ENCODE measurements around the gene PBX3. TPM values are rescaled to one million over a fixed set of nuclear protein-coding genes. Genes with fewer than 3 reads are reported as not detected.

Gene PBX3
- total and polyA plus RNA-seq, 4 donors = 7.3 to 18.9 (median 11.1) TPM

DNA sequence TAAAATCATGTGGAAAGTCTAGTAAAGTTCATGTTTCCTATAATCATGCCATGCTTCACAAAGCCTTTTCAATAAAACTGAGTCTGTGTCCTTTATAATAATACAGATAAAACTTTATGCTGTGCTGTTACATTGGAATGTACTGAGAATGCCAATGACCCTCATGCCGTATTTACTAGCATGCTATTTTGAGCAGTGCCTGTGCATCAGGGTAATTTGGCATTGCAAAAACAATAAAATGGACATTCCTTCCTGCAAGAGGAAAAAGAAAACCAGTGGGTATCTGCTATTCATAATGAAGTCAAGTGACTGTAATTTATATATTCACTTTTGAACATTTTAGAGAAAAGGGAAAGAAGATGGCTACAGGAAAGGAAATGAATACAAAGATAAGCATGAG, 159.0 kb downstream of the PBX3 start:
- TF ChIP-seq NR2F2 (IDR thresholded peaks at IDR 0.05) (no peak), GABPA (IDR thresholded peaks at IDR 0.05 in 1 of 2, conservative IDR thresholded peaks at IDR 0.05 in 1 of 2) (no peak)
- TF ChIP-seq, protein P1, sequence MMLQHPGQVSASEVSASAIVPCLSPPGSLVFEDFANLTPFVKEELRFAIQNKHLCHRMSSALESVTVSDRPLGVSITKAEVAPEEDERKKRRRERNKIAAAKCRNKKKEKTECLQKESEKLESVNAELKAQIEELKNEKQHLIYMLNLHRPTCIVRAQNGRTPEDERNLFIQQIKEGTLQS (IDR thresholded peaks at IDR 0.05) = no peak
- TF ChIP-seq, protein P2, sequence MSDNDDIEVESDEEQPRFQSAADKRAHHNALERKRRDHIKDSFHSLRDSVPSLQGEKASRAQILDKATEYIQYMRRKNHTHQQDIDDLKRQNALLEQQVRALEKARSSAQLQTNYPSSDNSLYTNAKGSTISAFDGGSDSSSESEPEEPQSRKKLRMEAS (IDR thresholded peaks at IDR 0.05) = no peak
- Histone ChIP-seq H3K9me3 (ENCODE audit: control insufficient read depth in 4 of 4, low read length in 3 of 4) (no peaks in the 10 kb centered on the region), H3K9ac (ENCODE audit: low read depth in 1 of 2, low read length in 2 of 2) (no peak overlapping the region), H3K36me3 (ENCODE audit: control insufficient read depth in 4 of 4, insufficient read depth in 3 of 4, low read depth in 1 of 4, low read length in 3 of 4) (no peaks in the 10 kb centered on the region), H3K4me3 (ENCODE audit: low read depth in 1 of 3, low read length in 3 of 3) (no peak overlapping the region), H3K27me3 (ENCODE audit: control insufficient read depth in 4 of 4, insufficient read depth in 4 of 4, low read length in 3 of 4) (no peaks in the 10 kb centered on the region), H3K27ac (ENCODE audit: low read depth in 1 of 2, low read length in 2 of 2) (no peak overlapping the region), H3K4me1 (ENCODE audit: control insufficient read depth in 4 of 4, insufficient read depth in 4 of 4, low read length in 3 of 4) (no peaks in the 10 kb centered on the region)
- WGBS = 73% methylated on average over 1 of the region's 1 CpG
- no peak for DNase-seq (ENCODE audit: low spot score)

DNA sequence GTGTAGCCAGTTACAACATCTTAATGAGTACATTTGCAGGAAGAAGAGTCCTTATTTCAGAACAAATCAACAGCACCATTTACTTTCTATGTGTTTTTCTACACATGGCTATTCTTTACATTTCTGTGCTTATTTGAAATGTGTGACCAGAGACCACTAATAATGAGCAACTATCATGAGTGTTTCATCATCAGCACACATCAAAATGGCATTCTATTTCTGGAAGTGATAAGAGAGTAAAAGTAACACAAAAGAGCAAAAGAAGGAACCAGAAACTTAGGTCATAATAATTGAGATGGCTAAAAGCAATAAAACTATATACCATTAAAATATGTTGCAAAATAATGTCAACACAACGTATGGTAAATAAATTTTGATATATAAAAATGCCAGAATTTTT, 159.7 kb downstream of the PBX3 start:
- TF ChIP-seq, protein P1 (IDR thresholded peaks at IDR 0.05) = no peak
- no peak for TF ChIP-seq TAF1 (conservative IDR thresholded peaks at IDR 0.05)
- TF ChIP-seq FOXA2 (IDR thresholded peaks at IDR 0.05) = no peak
- TF ChIP-seq, protein P3, sequence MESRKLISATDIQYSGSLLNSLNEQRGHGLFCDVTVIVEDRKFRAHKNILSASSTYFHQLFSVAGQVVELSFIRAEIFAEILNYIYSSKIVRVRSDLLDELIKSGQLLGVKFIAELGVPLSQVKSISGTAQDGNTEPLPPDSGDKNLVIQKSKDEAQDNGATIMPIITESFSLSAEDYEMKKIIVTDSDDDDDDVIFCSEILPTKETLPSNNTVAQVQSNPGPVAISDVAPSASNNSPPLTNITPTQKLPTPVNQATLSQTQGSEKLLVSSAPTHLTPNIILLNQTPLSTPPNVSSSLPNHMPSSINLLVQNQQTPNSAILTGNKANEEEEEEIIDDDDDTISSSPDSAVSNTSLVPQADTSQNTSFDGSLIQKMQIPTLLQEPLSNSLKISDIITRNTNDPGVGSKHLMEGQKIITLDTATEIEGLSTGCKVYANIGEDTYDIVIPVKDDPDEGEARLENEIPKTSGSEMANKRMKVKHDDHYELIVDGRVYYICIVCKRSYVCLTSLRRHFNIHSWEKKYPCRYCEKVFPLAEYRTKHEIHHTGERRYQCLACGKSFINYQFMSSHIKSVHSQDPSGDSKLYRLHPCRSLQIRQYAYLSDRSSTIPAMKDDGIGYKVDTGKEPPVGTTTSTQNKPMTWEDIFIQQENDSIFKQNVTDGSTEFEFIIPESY (IDR thresholded peaks at IDR 0.05) = no peak
- no peak for TF ChIP-seq YY1 (IDR thresholded peaks at IDR 0.05)
- no peak for TF ChIP-seq RAD21 (IDR thresholded peaks at IDR 0.05)
- 88% methylated on average over 1 of the region's 1 CpG for WGBS
- no peaks in the 10 kb centered on the region for H3K4me1 ChIP-seq (ENCODE audit: control insufficient read depth in 4 of 4, insufficient read depth in 4 of 4, low read length in 3 of 4)
- H3K9me3 ChIP-seq (ENCODE audit: control insufficient read depth in 4 of 4, low read length in 3 of 4) = no peaks in the 10 kb centered on the region
- H3K4me3 ChIP-seq (ENCODE audit: low read depth in 1 of 3, low read length in 3 of 3) = no peak overlapping the region
- H3K36me3 ChIP-seq (ENCODE audit: control insufficient read depth in 4 of 4, insufficient read depth in 3 of 4, low read depth in 1 of 4, low read length in 3 of 4) = no peaks in the 10 kb centered on the region
- H3K27me3 ChIP-seq (ENCODE audit: control insufficient read depth in 4 of 4, insufficient read depth in 4 of 4, low read length in 3 of 4) = no peaks in the 10 kb centered on the region
- no peak overlapping the region for H3K9ac ChIP-seq (ENCODE audit: low read depth in 1 of 2, low read length in 2 of 2)
- H3K27ac ChIP-seq (ENCODE audit: low read depth in 1 of 2, low read length in 2 of 2) = no peak overlapping the region
- DNase-seq (ENCODE audit: low spot score) = no peak

DNA sequence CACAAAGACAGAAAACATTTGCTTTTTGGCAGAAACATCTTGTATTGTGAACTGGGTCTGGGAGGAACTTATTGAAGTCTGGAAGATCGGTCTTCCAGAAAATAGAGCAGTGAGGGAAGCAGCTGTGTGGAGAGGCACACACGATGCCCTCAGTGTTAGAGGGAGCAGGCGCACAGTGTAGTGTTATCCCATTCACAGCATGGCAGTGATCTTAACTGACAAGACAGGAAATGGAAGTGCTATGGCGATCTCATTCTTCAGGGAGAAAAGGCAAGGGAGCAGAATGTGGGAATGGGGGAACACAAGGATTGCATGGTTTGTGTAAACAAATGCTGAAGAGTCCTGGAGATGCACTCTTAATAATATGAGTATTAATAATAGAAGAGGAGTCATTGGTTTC, 161.0 kb downstream of the PBX3 start:
- 93% methylated on average over 4 of the region's 4 CpGs for whole genome bisulfite sequencing
- Histone ChIP-seq H3K27me3 (ENCODE audit: control insufficient read depth in 4 of 4, insufficient read depth in 4 of 4, low read length in 3 of 4) (no peaks in the 10 kb centered on the region), H3K4me3 (ENCODE audit: low read depth in 1 of 3, low read length in 3 of 3) (no peak overlapping the region), H3K9ac (ENCODE audit: low read depth in 1 of 2, low read length in 2 of 2) (no peak overlapping the region), H3K36me3 (ENCODE audit: control insufficient read depth in 4 of 4, insufficient read depth in 3 of 4, low read depth in 1 of 4, low read length in 3 of 4) (no peaks in the 10 kb centered on the region), H3K4me1 (ENCODE audit: control insufficient read depth in 4 of 4, insufficient read depth in 4 of 4, low read length in 3 of 4) (no peaks in the 10 kb centered on the region), H3K9me3 (ENCODE audit: control insufficient read depth in 4 of 4, low read length in 3 of 4) (no peaks in the 10 kb centered on the region), H3K27ac (ENCODE audit: low read depth in 1 of 2, low read length in 2 of 2) (no peak overlapping the region)
- TF ChIP-seq, protein P4, sequence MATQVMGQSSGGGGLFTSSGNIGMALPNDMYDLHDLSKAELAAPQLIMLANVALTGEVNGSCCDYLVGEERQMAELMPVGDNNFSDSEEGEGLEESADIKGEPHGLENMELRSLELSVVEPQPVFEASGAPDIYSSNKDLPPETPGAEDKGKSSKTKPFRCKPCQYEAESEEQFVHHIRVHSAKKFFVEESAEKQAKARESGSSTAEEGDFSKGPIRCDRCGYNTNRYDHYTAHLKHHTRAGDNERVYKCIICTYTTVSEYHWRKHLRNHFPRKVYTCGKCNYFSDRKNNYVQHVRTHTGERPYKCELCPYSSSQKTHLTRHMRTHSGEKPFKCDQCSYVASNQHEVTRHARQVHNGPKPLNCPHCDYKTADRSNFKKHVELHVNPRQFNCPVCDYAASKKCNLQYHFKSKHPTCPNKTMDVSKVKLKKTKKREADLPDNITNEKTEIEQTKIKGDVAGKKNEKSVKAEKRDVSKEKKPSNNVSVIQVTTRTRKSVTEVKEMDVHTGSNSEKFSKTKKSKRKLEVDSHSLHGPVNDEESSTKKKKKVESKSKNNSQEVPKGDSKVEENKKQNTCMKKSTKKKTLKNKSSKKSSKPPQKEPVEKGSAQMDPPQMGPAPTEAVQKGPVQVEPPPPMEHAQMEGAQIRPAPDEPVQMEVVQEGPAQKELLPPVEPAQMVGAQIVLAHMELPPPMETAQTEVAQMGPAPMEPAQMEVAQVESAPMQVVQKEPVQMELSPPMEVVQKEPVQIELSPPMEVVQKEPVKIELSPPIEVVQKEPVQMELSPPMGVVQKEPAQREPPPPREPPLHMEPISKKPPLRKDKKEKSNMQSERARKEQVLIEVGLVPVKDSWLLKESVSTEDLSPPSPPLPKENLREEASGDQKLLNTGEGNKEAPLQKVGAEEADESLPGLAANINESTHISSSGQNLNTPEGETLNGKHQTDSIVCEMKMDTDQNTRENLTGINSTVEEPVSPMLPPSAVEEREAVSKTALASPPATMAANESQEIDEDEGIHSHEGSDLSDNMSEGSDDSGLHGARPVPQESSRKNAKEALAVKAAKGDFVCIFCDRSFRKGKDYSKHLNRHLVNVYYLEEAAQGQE (IDR thresholded peaks at IDR 0.05) = no peak
- TF ChIP-seq YY1 (IDR thresholded peaks at IDR 0.05) = no peak
- no peak for TF ChIP-seq JUND (IDR thresholded peaks at IDR 0.05)
- DNase-seq (ENCODE audit: low spot score) = no peak
